IMR-90 (cell line): Measurements from ENCODE around the gene ROMO1. TPM values are rescaled to one million over a fixed set of nuclear protein-coding genes. Genes with fewer than 3 reads are reported as not detected.

Experiments
- ATAC-seq: fragments of 200-7000 bp; cut with Tn5 transposase; 2 replicates; pipeline ENCODE4 v1.9.1; 2020; ENCODE audit warnings: low read depth, mild to moderate bottlenecking, moderate library complexity
- BruUV-seq: library from RNA; stranded (reverse); fragments of 400-500 nt; replicated peaks from 2 replicates; lab custom pipeline; 2021; lab: Mats Ljungman, UMichigan
- CTCF ChIA-PET: fragments of 300-600 bp; formaldehyde crosslinking; extraction: SDS; loops from one replicate; lab custom pipeline; 2021; ENCODE audit warnings: antibody characterized with exemption; lab: Yijun Ruan, JAX
- POLR2A ChIA-PET: fragments of 300-600 bp; sonication (Branson Sonifier 250); formaldehyde crosslinking; loops from one replicate; lab custom pipeline; 2022; ENCODE audit warnings: antibody characterized with exemption; ENCODE audit not compliant: unreplicated experiment; lab: Charles Lee
- DNase-seq: peaks from one replicate; pipeline ENCODE4 v3.0.0; 2013
- H2AFZ ChIP-seq: replicated peaks from 2 replicates; pipeline ENCODE3; 2013; ENCODE audit warnings: low read length, mild to moderate bottlenecking; ENCODE audit not compliant: poor library complexity
- H2AK5ac ChIP-seq: 2 replicates; pipeline ENCODE4 v1.6.1; 2013; ENCODE audit warnings: low read depth, low read length, inconsistent platforms
- H2AK9ac ChIP-seq: replicated peaks from 2 replicates; pipeline ENCODE3; 2013; ENCODE audit warnings: mild to moderate bottlenecking, low read depth, low read length, moderate library complexity; ENCODE audit not compliant: poor library complexity
- H2BK120ac ChIP-seq: 2 replicates; pipeline ENCODE4 v1.6.1; 2013; ENCODE audit warnings: low read depth, low read length, inconsistent platforms
- H2BK15ac ChIP-seq: 3 replicates; pipeline ENCODE4 v1.6.1; 2013; ENCODE audit warnings: low read depth, low read length, inconsistent platforms
- H2BK20ac ChIP-seq: 2 replicates; pipeline ENCODE4 v1.6.1; 2013; ENCODE audit warnings: low read depth, mild to moderate bottlenecking, inconsistent platforms, low read length, moderate library complexity
- H2BK5ac ChIP-seq: 2 replicates; pipeline ENCODE4 v1.6.1; 2013; ENCODE audit warnings: mild to moderate bottlenecking, low read depth, low read length, inconsistent platforms; ENCODE audit not compliant: poor library complexity, severe bottlenecking
- H3K14ac ChIP-seq: replicated peaks from 2 replicates; pipeline ENCODE4 v1.6.1; 2013; ENCODE audit warnings: low read depth, low read length, inconsistent platforms
- H3K18ac ChIP-seq: 2 replicates; pipeline ENCODE4 v1.6.1; 2013; ENCODE audit warnings: low read depth, low read length, control low read depth
- H3K23ac ChIP-seq: 2 replicates; pipeline ENCODE4 v1.6.1; 2013; ENCODE audit warnings: low read depth, low read length, inconsistent platforms
- H3K27ac ChIP-seq: 2 replicates; pipeline ENCODE4 v1.5.1; 2013; ENCODE audit warnings: mild to moderate bottlenecking, control low read depth, low read length; ENCODE audit not compliant: insufficient read depth
- H3K27me3 ChIP-seq: 2 replicates; pipeline ENCODE4 v1.6.1; 2013; ENCODE audit warnings: low read length; ENCODE audit not compliant: control insufficient read depth, insufficient read depth
- H3K36me3 ChIP-seq: 2 replicates; pipeline ENCODE4 v1.6.1; 2013; ENCODE audit warnings: low read length, mixed read lengths; ENCODE audit not compliant: control insufficient read depth, insufficient read depth
- H3K4ac ChIP-seq: 2 replicates; pipeline ENCODE4 v1.6.1; 2013; ENCODE audit warnings: low read depth, low read length, inconsistent platforms
- H3K4me1 ChIP-seq: 2 replicates; pipeline ENCODE4 v1.6.1; 2013; ENCODE audit warnings: low read length, mixed read lengths; ENCODE audit not compliant: control insufficient read depth, insufficient read depth
- H3K4me2 ChIP-seq: 2 replicates; pipeline ENCODE4 v1.6.1; 2013; ENCODE audit warnings: low read depth, mild to moderate bottlenecking, control low read depth, low read length, moderate library complexity
- H3K4me3 ChIP-seq: 2 replicates; pipeline ENCODE4 v1.5.1; 2013; ENCODE audit warnings: low read depth, mild to moderate bottlenecking, control low read depth, low read length, moderate library complexity; ENCODE audit not compliant: insufficient read depth
- H3K56ac ChIP-seq: 2 replicates; pipeline ENCODE4 v1.6.1; 2013; ENCODE audit warnings: low read length, inconsistent platforms; ENCODE audit not compliant: insufficient read depth; ENCODE audit errors: extremely low read depth
- H3K79me1 ChIP-seq, 2 experiments: 2 replicates each; pipeline ENCODE4 v1.6.1; 2013; ENCODE audit warnings: low read length in 2 of 2, inconsistent platforms in 1 of 2, low read depth in 1 of 2
- H3K9ac ChIP-seq: 2 replicates; pipeline ENCODE4 v1.6.1; 2013; ENCODE audit warnings: low read depth, low read length, control low read depth
- H3K9me1 ChIP-seq: 2 replicates; pipeline ENCODE4 v1.6.1; 2013; ENCODE audit warnings: low read length, inconsistent platforms; ENCODE audit not compliant: insufficient read depth
- H3K9me3 ChIP-seq: 2 replicates; pipeline ENCODE4 v1.6.1; 2013; ENCODE audit warnings: low read length; ENCODE audit not compliant: control insufficient read depth, insufficient read depth
- H4K20me1 ChIP-seq: 2 replicates; pipeline ENCODE4 v1.6.1; 2013; ENCODE audit warnings: low read length, inconsistent platforms; ENCODE audit not compliant: insufficient read depth
- H4K5ac ChIP-seq: 2 replicates; pipeline ENCODE4 v1.6.1; 2013; ENCODE audit warnings: mild to moderate bottlenecking, low read depth, low read length, control low read depth
- H4K8ac ChIP-seq, 2 experiments: 2 replicates each; pipeline ENCODE4 v1.6.1; 2013; ENCODE audit warnings: low read depth in 2 of 2, low read length in 2 of 2, control low read depth in 1 of 2, inconsistent platforms in 1 of 2
- H4K91ac ChIP-seq: 2 replicates; pipeline ENCODE4 v1.6.1; 2013; ENCODE audit warnings: low read depth, low read length, inconsistent platforms; ENCODE audit not compliant: insufficient read depth
- BHLHE40 ChIP-seq: fragments of 150-350 bp; IDR thresholded peaks from 2 replicates; pipeline ENCODE4 v1.6.1; 2016; ENCODE audit warnings: mild to moderate bottlenecking, low read depth, low read length
- CEBPB ChIP-seq: IDR thresholded peaks from 2 replicates; pipeline ENCODE4 v1.6.1; 2012; ENCODE audit warnings: low read depth, low read length, improper control_type of control experiment
- CHD1 ChIP-seq: IDR thresholded peaks from 2 replicates; pipeline ENCODE4 v1.6.1; 2012; ENCODE audit warnings: low read depth, low read length, improper control_type of control experiment
- FOS ChIP-seq: fragments of 150-350 bp; IDR thresholded peaks from 2 replicates; pipeline ENCODE4 v1.6.1; 2016; ENCODE audit warnings: low read depth, low read length
- MAZ ChIP-seq: IDR thresholded peaks from 2 replicates; pipeline ENCODE4 v1.6.1; 2012; ENCODE audit warnings: low read depth, mild to moderate bottlenecking, low read length, improper control_type of control experiment, moderate library complexity, borderline replicate concordance
- MXI1 ChIP-seq: IDR thresholded peaks from 2 replicates; pipeline ENCODE4 v1.6.1; 2012; ENCODE audit warnings: low read depth, mild to moderate bottlenecking, low read length, moderate library complexity, borderline replicate concordance
- NFE2L2 ChIP-seq: fragments of 150-350 bp; IDR thresholded peaks from 2 replicates; pipeline ENCODE4 v1.6.1; 2016; ENCODE audit warnings: low read depth, mild to moderate bottlenecking, low read length
- POLR2A ChIP-seq: IDR thresholded peaks from 2 replicates; pipeline ENCODE4 v1.6.1; 2012; ENCODE audit warnings: mild to moderate bottlenecking, low read depth, low read length
- RAD21 ChIP-seq: IDR thresholded peaks from 2 replicates; pipeline ENCODE4 v1.6.1; 2012; ENCODE audit warnings: low read length, improper control_type of control experiment
- RCOR1 ChIP-seq: IDR thresholded peaks from 2 replicates; pipeline ENCODE4 v1.6.1; 2012; ENCODE audit warnings: mild to moderate bottlenecking, low read length, improper control_type of control experiment; ENCODE audit not compliant: insufficient replicate concordance
- RFX5 ChIP-seq: IDR thresholded peaks from 2 replicates; pipeline ENCODE4 v1.8.0; 2012; ENCODE audit warnings: low read depth, mild to moderate bottlenecking, low read length, moderate library complexity
- SMC3 ChIP-seq: fragments of 150-350 bp; IDR thresholded peaks from 2 replicates; pipeline ENCODE4 v1.6.1; 2016; ENCODE audit warnings: low read depth, mild to moderate bottlenecking, antibody characterized with exemption, low read length, moderate library complexity
- WGBS, 2 experiments: methylation state at CpG; one replicate each; pipeline versions ENCODE4 v1.1.5 to v1.1.7; 2013; ENCODE audit warnings: missing lambda C conversion rate in 2 of 2; ENCODE audit not compliant: insufficient read length in 1 of 2; ENCODE audit errors: extremely low coverage in 2 of 2; 5-methylcytosine and 5-hydroxymethylcytosine counted together
- dilution Hi-C: fragments of 300-500 bp; cut with HindIII; formaldehyde crosslinking; loops from one replicate; pipeline ENCODE4 v1.14.3; 2018; ENCODE audit warnings: low sequenced_read_pairs; ENCODE audit not compliant: unreplicated experiment
- in situ Hi-C: fragments of 300-500 bp; cut with MboI; formaldehyde crosslinking; loops from 3 replicates; pipeline ENCODE4 v1.14.3; 2019; ENCODE audit warnings: low sequenced_read_pairs, inconsistent platforms, mixed read lengths
- intact Hi-C: fragments of 100-400 bp; cut with micrococcal nuclease; formaldehyde crosslinking; loops from 2 replicates; pipeline ENCODE4 v1.10.0; 2022
- polyA plus RNA-seq, 3 experiments: library from polyadenylated mRNA; depleted of rRNA; stranded (reverse); fragments of >200 nt; gene quantifications; 2 replicates each; pipeline ENCODE4 v1.2.3, GENCODE V29; 2012; ENCODE audit warnings: low replicate concordance in 1 of 3
- total RNA-seq: library from RNA; depleted of rRNA; stranded (reverse); fragments of >200 nt; gene quantifications from 2 replicates; pipeline ENCODE4 v1.2.3, GENCODE V29; 2012
- TF ChIP-seq, protein P1 (sequence below): conservative IDR thresholded peaks from 2 replicates; pipeline ENCODE4 v1.5.1; 2012; ENCODE audit warnings: mild to moderate bottlenecking, low read depth, low read length, improper control_type of control experiment
- TF ChIP-seq, protein P2 (sequence below): fragments of 150-350 bp; IDR thresholded peaks from 2 replicates; pipeline ENCODE4 v1.6.1; 2016; ENCODE audit warnings: low read depth, mild to moderate bottlenecking, low read length, moderate library complexity, borderline replicate concordance

The ROMO1 gene
- total and polyA plus RNA-seq, 2 of the 4 experiments (the other 2 are of a cell fraction) = 223 to 555 TPM

DNA sequence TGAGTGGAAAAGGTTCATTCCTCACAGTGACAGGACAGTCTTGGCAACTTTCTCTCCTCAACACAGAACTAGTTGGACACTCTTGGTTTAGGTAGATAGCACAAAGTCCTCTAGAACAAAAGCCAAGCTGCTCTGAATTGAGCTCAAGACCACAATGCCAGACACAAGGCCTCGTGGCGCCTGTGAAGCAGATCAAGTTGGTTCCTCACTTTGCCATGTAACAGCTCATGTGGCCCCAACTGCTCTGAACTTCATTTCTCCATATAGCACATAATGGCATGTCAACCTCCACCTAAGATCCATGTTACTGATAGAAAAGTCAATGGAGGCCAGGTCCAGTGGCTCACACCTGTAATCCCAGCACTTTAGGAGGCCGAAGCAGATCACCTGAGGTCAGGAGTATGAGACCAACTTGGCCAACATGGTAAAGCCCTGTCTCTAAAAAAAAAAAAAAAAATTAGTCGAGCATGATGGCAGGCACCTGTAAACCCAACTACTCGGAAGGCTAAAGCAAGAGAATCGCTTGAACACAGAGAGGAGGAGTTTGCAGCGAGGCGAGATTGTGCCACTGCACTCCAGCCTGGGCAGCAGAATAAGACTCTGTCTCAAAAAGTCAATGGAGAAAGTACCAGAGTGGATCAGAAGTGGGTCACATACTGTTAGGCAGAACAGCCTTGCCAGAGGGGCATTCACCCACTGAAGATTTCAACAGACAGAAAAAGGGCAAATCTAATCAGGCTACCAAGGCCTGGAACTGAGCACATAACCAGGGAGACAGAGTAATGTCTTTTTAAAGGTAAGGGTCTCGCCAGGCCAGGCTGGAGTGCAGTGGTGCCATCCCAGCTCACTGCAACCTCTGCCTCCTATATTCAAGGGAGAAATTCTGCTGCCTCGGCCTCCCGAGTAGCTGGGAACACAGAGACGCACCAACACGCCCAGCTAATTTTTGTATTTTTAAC, 21.2 kb downstream of the ROMO1 start (continued):
- no peak for TF ChIP-seq SMC3

DNA sequence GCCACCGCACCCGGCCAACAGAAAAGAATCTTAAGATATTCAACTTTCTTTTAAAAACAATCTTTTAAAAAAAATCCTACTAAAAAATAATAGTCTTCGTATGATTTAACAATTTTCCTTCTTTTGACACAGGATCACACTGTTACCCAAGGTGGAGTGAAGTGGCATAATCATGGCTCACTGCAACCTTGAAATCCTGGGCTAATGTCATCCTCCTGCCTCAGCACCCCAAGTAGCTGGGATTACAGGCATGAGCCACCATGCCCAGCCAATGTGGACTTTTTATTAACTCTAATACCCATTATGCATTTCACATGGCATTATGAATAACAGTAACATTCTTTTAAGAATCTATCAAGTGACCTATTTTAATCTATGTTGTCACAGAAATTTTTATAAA, 22.0 kb downstream of the ROMO1 start:
- Histone ChIP-seq H4K91ac (no peak overlapping the region), H3K18ac (no peak overlapping the region), H2AFZ (no peak overlapping the region), H3K4ac (no peak overlapping the region), H3K4me1 (no peaks in the 10 kb centered on the region), H2AK5ac (no peak overlapping the region), H2AK9ac (no peak overlapping the region), H3K9ac (no peak overlapping the region), H3K27ac (no peak overlapping the region), H3K4me2 (no peak overlapping the region), H2BK5ac (no peak overlapping the region), H3K36me3 (peaks cover 80% of the 10 kb centered on the region), H3K4me3 (no peak overlapping the region), H3K27me3 (no peaks in the 10 kb centered on the region), H2BK15ac (no peak overlapping the region), H3K79me1 (peaks cover 32 to 63% of the 10 kb centered on the region in 2 experiments), H3K14ac (no peak overlapping the region), H3K9me1 (peaks cover 11% of the 10 kb centered on the region), H4K20me1 (peaks cover 96% of the 10 kb centered on the region), H3K9me3 (no peaks in the 10 kb centered on the region), H2BK120ac (no peak overlapping the region), H3K56ac (no peak overlapping the region), H4K8ac (no peak overlapping the region), H4K5ac (no peak overlapping the region), H3K23ac (no peak overlapping the region), H2BK20ac (no peak overlapping the region)
- BruUV-seq = no TSS peak
- 100% methylated on average over 1 of the region's 3 CpGs; no CpG with 5 or more reads in 1 of the 2 experiments for WGBS, 2 experiments
- intact Hi-C loops (no loop called here), in situ Hi-C loops (no loop called here), dilution Hi-C loops (no loop called here)
- no peak for DNase-seq
- ChIA-PET CTCF (no interaction called here), POLR2A (no interaction called here)
- no peak for ATAC-seq
- TF ChIP-seq, protein P1, sequence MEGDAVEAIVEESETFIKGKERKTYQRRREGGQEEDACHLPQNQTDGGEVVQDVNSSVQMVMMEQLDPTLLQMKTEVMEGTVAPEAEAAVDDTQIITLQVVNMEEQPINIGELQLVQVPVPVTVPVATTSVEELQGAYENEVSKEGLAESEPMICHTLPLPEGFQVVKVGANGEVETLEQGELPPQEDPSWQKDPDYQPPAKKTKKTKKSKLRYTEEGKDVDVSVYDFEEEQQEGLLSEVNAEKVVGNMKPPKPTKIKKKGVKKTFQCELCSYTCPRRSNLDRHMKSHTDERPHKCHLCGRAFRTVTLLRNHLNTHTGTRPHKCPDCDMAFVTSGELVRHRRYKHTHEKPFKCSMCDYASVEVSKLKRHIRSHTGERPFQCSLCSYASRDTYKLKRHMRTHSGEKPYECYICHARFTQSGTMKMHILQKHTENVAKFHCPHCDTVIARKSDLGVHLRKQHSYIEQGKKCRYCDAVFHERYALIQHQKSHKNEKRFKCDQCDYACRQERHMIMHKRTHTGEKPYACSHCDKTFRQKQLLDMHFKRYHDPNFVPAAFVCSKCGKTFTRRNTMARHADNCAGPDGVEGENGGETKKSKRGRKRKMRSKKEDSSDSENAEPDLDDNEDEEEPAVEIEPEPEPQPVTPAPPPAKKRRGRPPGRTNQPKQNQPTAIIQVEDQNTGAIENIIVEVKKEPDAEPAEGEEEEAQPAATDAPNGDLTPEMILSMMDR = no peak
- TF ChIP-seq FOS (no peak), MAZ (no peak), RAD21 (no peak), RCOR1 (no peak), NFE2L2 (no peak), CHD1 (no peak), RFX5 (no peak), POLR2A (no peak), MXI1 (no peak), CEBPB (no peak), BHLHE40 (no peak)
- TF ChIP-seq, protein P2, sequence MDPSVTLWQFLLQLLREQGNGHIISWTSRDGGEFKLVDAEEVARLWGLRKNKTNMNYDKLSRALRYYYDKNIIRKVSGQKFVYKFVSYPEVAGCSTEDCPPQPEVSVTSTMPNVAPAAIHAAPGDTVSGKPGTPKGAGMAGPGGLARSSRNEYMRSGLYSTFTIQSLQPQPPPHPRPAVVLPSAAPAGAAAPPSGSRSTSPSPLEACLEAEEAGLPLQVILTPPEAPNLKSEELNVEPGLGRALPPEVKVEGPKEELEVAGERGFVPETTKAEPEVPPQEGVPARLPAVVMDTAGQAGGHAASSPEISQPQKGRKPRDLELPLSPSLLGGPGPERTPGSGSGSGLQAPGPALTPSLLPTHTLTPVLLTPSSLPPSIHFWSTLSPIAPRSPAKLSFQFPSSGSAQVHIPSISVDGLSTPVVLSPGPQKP = no peak
